ENCODE measurements around the gene EXD1. TPM values are rescaled to one million over a fixed set of nuclear protein-coding genes. Genes with fewer than 3 reads are reported as not detected.
A peak's percentile ranks its signal among the peaks of the same experiment; 100 is the strongest.

The EXD1 gene
- total and polyA plus RNA-seq, 9 of the 15 experiments (the other 6 are each of a cell fraction or from before 2014, with no cell fraction given), result not detected

DNA sequence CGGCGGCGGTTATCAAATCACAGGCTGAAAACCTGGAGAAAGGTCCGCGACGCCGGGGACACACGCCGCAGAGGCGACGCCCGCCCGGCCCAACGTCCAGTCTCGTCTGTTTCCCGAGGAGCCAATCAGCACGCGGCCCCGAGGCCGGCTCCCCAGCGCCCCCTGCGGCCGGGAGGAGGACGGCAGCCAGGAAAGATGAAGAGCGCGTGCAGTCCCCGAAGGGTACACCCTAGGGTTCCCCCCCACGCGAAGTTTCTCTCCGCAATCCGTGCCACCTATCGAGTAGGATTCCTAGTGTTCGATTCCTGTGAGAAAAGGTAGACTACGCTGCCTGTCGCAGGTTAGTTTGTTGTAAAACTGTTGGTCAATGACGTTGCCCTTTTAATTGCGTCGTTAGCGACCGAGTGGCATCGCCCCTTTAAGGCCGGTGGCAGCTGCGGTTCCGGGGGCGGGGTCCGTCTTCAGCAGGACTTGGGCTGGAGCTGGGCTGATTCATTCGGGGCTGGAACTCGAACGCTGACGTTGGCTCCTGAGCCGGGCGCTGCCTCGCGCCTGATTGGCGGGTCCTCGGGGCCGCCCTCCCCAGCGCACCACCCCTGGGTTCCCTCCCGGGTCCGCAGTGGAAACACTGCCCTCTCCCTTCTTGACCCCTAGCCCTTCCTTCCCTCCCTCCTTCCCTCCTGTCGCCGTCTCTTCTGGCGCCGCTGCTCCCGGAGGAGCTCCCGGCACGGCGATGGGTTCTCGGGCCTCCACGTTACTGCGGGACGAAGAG, at the start of gene EXD1, which contains the start of gene CHP1 (continued):
- TF ChIP-seq NELFE (IDR thresholded peaks at IDR 0.05; ENCODE audit: insufficient read depth, insufficient read length) (no peak), RBM17 (IDR thresholded peaks at IDR 0.05; ENCODE audit: borderline replicate concordance, low read depth, low read length) (no peak), ARID2 (IDR thresholded peaks at IDR 0.05) (no peak), ZNF699 (CRISPR knock-in tag; IDR thresholded peaks at IDR 0.05; ENCODE audit: insufficient replicate concordance) (no peak), TCFL5 (CRISPR knock-in tag; conservative IDR thresholded peaks at IDR 0.05) (no peak), TCF15 (CRISPR knock-in tag; IDR thresholded peaks at IDR 0.05) (no peak), HMBOX1 (IDR thresholded peaks at IDR 0.05) (0 out of 2 replicates have a peak, but pooled peaks have one; percentile 13), PRDM10 (IDR thresholded peaks at IDR 0.05; ENCODE audit: partially characterized antibody) (peak; percentile 32), PHF21A (IDR thresholded peaks at IDR 0.05; ENCODE audit: borderline replicate concordance, low read depth) (no peak), JUND (IDR thresholded peaks at IDR 0.05; ENCODE audit: borderline replicate concordance, low read depth, low read length) (peak; percentile 84), JUND (tag; IDR thresholded peaks at IDR 0.05; ENCODE audit: borderline replicate concordance, low read depth, low read length) (peak; percentile 76; the same call in 2 of the 3 replicates), ZNF274 (IDR thresholded peaks at IDR 0.05; ENCODE audit: borderline replicate concordance, low read depth, low read length) (no peak), FOXM1 (IDR thresholded peaks at IDR 0.05; ENCODE audit: low read depth) (peak; percentile 97), FOXM1 (CRISPR knock-in tag; IDR thresholded peaks at IDR 0.05; ENCODE audit: low read depth) (peak; percentile 98; the same call in 1 of the 2 replicates), SFPQ (IDR thresholded peaks at IDR 0.05; ENCODE audit: low read depth, low read length) (no peak), NEUROD1 (IDR thresholded peaks at IDR 0.05; ENCODE audit: borderline replicate concordance, low read depth, low read length, partially characterized antibody) (peak; percentile 95)
- TF ChIP-seq, protein P1, sequence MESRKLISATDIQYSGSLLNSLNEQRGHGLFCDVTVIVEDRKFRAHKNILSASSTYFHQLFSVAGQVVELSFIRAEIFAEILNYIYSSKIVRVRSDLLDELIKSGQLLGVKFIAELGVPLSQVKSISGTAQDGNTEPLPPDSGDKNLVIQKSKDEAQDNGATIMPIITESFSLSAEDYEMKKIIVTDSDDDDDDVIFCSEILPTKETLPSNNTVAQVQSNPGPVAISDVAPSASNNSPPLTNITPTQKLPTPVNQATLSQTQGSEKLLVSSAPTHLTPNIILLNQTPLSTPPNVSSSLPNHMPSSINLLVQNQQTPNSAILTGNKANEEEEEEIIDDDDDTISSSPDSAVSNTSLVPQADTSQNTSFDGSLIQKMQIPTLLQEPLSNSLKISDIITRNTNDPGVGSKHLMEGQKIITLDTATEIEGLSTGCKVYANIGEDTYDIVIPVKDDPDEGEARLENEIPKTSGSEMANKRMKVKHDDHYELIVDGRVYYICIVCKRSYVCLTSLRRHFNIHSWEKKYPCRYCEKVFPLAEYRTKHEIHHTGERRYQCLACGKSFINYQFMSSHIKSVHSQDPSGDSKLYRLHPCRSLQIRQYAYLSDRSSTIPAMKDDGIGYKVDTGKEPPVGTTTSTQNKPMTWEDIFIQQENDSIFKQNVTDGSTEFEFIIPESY (CRISPR knock-in tag; IDR thresholded peaks at IDR 0.05), result peak; percentile 97

Measured in K562 (cell line).